ENCODE data around the gene TULP4. TPM values are rescaled to one million over a fixed set of nuclear protein-coding genes. Genes with fewer than 3 reads are reported as not detected.
"Not testable (repeated sequence)": the region's sequence is repeated elsewhere in the genome, so short reads cannot be mapped to it uniquely, and the experiment has no call there.

Gene TULP4
- total RNA-seq, 2 donors from 2014 or later: 61.9 to 72.0 TPM

DNA sequence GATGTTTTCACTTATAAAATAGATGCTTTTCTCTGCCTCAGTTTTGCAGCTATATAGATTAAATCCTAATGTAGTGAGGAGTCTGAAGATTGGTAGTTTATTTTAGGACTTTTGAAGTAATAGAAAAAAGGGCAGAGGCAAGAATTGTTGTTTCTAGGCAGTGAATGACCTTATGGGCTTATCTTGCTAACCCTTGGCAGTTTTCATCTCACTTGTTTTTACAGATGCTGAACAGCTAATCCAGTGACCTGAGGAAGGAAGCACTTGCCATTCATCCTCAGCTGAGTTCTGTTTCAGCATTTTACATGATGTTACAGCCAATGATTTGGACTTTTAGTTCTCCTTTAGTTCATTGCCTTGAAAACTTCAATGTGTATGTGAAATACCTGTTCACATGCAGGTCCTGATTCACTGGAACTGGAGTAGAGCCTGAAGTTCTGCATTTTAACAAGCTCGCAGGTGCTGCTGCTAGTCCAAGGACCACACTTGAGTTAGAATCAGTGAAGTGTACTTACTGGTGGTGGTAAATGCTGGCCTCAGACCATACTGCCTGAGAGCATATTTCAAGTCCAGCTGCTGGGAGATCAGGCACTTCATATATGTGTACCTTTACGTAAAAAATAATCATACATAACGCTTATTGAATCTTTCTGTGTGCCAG is 86.9 kb downstream of the TULP4 start:
- ATAC-seq: no peak
- Mint-ChIP-seq H3K4me3 (no peak overlapping the region), H3K27ac (no peak overlapping the region), H3K36me3 (ENCODE audit: low read depth) (peaks cover 5% of the 10 kb centered on the region), H3K27me3 (no peaks in the 10 kb centered on the region), H3K4me1 (peaks cover 20% of the 10 kb centered on the region)
- no peak for DNase-seq
- H3K9me3 ChIP-seq (ENCODE audit: control insufficient read depth, low read length, poor library complexity, severe bottlenecking): no peaks in the 10 kb centered on the region

DNA sequence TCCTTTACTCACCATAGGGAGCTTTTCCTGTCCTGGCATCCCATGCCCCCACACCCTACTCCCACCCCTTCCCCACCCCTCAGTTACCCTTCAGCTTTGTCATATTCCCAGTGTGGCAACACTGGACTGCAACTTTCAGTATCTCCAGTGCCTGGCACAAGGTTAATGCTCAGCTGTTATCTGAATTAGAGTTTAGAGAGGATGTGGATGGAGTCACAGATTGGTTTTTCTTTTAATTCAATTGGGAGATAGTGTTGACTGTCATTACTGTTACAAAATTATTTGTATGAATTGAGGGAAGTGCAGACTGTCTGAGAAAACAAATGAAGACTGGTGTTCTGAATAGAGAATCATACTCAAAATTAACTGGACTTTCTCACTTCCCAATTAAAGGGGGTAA is 89.9 kb downstream of the TULP4 start:
- no peaks in the 10 kb centered on the region for H3K27me3 Mint-ChIP-seq
- no peak for ATAC-seq
- H3K4me3 Mint-ChIP-seq: no peak overlapping the region
- no peak overlapping the region for H3K27ac Mint-ChIP-seq
- no peaks in the 10 kb centered on the region for H3K9me3 ChIP-seq (ENCODE audit: control insufficient read depth, low read length, poor library complexity, severe bottlenecking)
- H3K4me1 Mint-ChIP-seq: peaks cover 9% of the 10 kb centered on the region
- DNase-seq: no peak
- peaks cover 2% of the 10 kb centered on the region for H3K36me3 Mint-ChIP-seq (ENCODE audit: low read depth)

DNA sequence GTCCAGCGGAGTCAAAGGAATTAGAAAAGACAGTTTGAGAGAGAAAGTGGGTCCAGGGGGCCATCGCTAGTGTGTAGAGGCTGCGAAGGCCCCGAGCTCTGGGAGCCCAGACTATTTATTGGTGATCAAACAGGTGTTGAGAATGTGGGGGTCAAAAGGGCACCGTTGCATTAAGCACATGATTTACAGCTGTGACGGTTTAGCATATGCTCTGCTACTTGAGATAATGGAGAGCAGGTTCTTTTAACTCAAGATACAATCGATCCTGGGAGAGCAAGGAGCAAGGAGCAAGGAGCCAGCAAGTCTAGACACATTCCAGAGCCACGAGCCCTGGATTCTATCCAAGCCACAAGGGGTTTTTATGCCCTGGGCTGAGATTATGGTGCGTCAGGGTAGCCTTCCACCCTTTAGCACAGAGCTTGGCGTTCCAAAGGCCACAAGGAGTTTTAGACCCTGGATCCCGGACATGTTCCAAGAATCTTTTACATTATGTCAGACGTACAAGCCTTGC is 93.1 kb downstream of the TULP4 start:
- not testable (repeated sequence) for ATAC-seq; H3K4me3 Mint-ChIP-seq; H3K9me3 ChIP-seq (ENCODE audit: control insufficient read depth, low read length, poor library complexity, severe bottlenecking); DNase-seq; H3K27me3 Mint-ChIP-seq; H3K27ac Mint-ChIP-seq; H3K36me3 Mint-ChIP-seq (ENCODE audit: low read depth)
- peaks cover 18% of the 10 kb centered on the region for H3K4me1 Mint-ChIP-seq

DNA sequence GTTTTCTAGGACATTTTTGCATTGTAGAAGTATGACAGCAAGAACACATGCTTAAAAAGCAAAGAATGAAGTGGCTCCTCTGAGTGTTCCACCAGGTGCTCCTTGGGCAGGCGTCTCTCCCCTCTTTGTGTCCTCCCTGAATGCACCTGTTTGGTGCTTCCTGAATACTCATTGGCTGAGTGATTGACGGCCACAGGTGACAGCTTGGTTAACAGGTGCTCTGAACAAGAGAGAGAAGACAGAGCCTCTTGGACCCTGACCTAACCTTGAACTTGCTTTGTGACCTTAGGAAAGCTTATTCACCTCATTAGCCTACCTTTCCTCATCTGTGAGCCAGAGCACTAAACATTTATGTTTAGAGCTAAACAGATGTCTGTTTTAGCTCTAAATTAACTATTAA is 93.7 kb downstream of the TULP4 start:
- no peak for ATAC-seq
- DNase-seq: no peak
- Mint-ChIP-seq H3K36me3 (ENCODE audit: low read depth) (peaks cover 2% of the 10 kb centered on the region), H3K27me3 (no peaks in the 10 kb centered on the region), H3K4me1 (peaks cover 18% of the 10 kb centered on the region), H3K27ac (no peak overlapping the region), H3K4me3 (no peak overlapping the region)
- no peaks in the 10 kb centered on the region for H3K9me3 ChIP-seq (ENCODE audit: control insufficient read depth, low read length, poor library complexity, severe bottlenecking)

DNA sequence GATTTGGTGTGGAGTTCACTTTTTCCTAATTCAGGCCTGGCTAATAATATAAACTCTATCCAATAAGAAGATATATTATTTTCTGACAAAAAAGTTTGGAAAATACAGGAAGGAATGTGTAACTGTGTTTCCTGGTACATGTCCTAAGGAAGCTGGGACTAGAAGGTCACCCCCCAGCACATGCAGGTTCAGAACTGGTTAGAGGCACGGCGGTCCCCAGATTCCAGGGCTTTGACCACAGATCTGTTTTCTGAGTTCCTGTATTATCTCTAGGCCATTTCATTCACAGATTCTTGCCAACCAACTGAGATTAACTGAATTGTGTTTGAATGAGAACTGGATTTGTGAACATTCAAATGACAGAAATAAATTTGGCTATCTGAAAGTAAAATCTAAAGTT is 94.5 kb downstream of the TULP4 start:
- Mint-ChIP-seq H3K4me3 (no peak overlapping the region), H3K4me1 (peaks cover 16% of the 10 kb centered on the region), H3K27me3 (no peaks in the 10 kb centered on the region), H3K27ac (no peak overlapping the region), H3K36me3 (ENCODE audit: low read depth) (peaks cover 2% of the 10 kb centered on the region)
- ATAC-seq (no peak), DNase-seq (no peak)
- no peaks in the 10 kb centered on the region for H3K9me3 ChIP-seq (ENCODE audit: control insufficient read depth, low read length, poor library complexity, severe bottlenecking)

DNA sequence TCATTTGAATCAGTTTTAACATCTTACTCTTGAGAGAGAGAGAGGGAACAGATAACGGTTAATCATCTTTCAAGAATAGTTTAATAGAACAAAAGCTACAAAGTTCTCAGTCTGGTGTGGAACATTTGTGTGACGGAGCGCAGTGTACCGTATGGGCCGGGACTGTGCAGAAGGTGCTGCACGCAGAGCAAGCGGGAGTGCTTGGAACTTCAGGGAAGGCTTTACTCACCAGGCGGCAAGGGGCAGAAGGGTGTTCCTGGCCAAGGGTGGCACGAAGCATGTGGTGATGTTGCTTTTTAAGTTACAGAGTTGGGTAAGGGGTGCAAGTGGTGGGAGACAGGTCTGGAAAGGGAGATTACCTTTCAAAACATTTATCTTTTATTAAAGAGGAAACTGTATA is 95.7 kb downstream of the TULP4 start:
- Mint-ChIP-seq H3K4me1 (peaks cover 16% of the 10 kb centered on the region), H3K36me3 (ENCODE audit: low read depth) (peaks cover 5% of the 10 kb centered on the region), H3K27me3 (no peaks in the 10 kb centered on the region), H3K4me3 (no peak overlapping the region), H3K27ac (no peak overlapping the region)
- ATAC-seq (no peak), DNase-seq (no peak)
- H3K9me3 ChIP-seq (ENCODE audit: control insufficient read depth, low read length, poor library complexity, severe bottlenecking): no peaks in the 10 kb centered on the region

DNA sequence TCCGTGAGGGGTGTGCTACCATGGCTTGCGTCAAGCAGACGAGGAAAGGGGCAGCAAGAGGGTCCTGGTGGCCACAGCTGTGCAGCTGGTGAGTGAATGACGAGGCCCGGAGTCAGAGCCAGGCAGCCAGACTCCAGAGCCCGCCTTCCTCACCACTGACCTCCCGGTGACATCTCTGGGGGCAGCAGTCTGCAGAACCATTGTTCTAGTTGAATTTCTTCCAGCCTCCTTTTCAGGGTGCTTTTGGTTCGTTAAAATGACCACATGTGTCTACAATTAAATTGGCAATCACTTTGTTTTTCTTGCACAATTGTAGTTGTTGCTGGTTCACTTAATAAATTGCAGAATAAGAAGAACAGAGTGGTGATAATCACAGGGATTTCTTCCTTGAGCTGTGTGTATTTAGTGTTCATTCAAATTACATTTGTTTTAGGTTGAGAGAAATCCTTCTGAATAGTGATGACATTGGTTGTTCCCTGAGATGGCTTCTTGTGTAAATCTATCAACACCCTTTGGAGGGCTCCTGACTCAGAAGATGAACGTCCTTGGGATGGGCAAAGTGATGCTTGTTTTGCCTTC is 96.4 kb downstream of the TULP4 start:
- Mint-ChIP-seq H3K36me3 (ENCODE audit: low read depth) (peaks cover 5% of the 10 kb centered on the region), H3K27me3 (no peaks in the 10 kb centered on the region), H3K4me3 (no peak overlapping the region), H3K4me1 (peaks cover 16% of the 10 kb centered on the region), H3K27ac (no peak overlapping the region)
- no peaks in the 10 kb centered on the region for H3K9me3 ChIP-seq (ENCODE audit: control insufficient read depth, low read length, poor library complexity, severe bottlenecking)
- ATAC-seq: no peak
- DNase-seq: no peak

DNA sequence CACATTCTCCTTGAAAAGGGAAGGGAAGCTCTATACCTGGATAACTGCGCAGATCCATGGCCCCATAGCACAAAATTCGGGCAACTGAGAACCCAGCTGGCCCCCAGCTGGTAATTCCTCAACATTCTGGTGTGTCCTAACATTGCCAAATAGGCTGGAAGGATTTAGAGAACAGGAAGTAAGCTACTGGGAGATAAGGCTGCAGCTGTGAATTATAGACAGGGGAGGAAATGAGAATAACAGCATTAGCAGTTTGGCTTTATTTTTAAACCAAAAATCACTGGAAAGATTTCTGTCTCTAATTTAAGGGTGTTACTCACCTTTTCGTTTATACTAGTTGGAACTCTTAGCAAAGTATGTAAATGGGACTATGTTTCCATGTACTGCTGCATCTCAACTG is 97.2 kb downstream of the TULP4 start:
- Mint-ChIP-seq H3K27me3 (no peaks in the 10 kb centered on the region), H3K27ac (peak overlapping the region; percentile 6), H3K4me3 (no peak overlapping the region), H3K4me1 (peaks cover 16% of the 10 kb centered on the region), H3K36me3 (ENCODE audit: low read depth) (peaks cover 5% of the 10 kb centered on the region)
- no peaks in the 10 kb centered on the region for H3K9me3 ChIP-seq (ENCODE audit: control insufficient read depth, low read length, poor library complexity, severe bottlenecking)
- no peak for DNase-seq
- ATAC-seq: no peak

DNA sequence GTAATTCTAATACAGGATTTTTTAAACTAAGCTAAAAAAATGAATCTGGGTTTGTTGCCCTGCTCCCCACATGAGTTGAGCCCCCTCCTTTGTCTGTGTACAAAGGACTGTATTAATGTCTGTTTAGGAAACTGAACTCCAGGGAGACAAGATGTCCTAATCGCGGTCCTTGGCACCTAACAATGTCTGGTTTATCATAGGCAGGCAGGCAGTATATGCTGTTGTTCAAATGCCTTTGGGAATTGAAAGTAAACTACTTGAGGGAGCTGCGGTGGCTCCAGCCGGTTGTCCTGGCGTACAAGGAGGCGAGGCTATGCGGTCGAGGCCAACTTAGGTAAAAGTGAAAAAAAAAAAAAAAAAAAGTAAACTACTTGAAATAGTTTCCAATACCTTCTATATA is 98.5 kb downstream of the TULP4 start:
- no peak overlapping the region for H3K27ac Mint-ChIP-seq
- ATAC-seq: no peak
- H3K9me3 ChIP-seq (ENCODE audit: control insufficient read depth, low read length, poor library complexity, severe bottlenecking): no peaks in the 10 kb centered on the region
- no peak for DNase-seq
- H3K4me3 Mint-ChIP-seq: no peak overlapping the region
- no peaks in the 10 kb centered on the region for H3K27me3 Mint-ChIP-seq
- peaks cover 16% of the 10 kb centered on the region for H3K4me1 Mint-ChIP-seq
- peaks cover 3% of the 10 kb centered on the region for H3K36me3 Mint-ChIP-seq (ENCODE audit: low read depth)

DNA sequence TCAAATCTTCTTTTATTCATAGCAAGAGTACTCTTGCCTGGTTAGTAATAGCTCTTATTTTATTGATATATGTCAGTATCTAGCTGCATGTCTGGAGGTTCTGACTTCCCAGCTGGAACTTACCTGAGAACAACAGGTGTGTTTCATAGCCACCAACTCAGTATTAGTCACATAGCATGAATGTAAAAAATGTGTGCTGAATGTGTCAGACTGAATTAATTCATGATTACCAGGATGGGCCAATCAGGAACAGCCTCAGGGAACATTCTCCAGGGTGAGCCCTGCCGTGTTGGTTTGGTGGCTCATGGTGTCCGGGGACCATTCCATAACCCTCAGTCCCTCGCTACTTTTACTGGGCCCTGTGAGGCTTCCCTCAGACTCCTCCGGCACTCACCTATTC is 99.7 kb downstream of the TULP4 start:
- no peaks in the 10 kb centered on the region for H3K9me3 ChIP-seq (ENCODE audit: control insufficient read depth, low read length, poor library complexity, severe bottlenecking)
- Mint-ChIP-seq H3K27me3 (no peaks in the 10 kb centered on the region), H3K4me1 (peaks cover 16% of the 10 kb centered on the region), H3K27ac (no peak overlapping the region), H3K36me3 (ENCODE audit: low read depth) (peaks cover 4% of the 10 kb centered on the region), H3K4me3 (no peak overlapping the region)
- ATAC-seq: no peak
- DNase-seq: no peak

DNA sequence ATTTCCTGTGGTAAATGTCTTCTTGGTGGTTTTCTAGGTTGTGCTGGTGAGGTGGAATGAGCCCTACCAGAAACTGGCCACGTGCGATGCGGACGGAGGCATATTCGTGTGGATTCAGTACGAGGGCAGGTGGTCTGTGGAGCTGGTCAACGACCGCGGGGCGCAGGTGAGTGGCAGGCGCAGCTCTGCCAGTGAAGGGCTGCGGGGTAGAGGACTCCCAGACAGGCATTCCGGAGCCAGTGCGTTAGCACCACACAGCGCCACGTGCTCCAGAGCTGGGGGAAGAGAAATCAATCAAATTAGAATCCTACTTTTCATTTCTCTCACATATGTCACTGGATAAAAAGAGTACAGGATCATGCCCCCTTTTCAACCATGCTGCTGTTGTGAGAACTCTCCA is 100.8 kb downstream of the TULP4 start:
- peaks cover 9% of the 10 kb centered on the region for H3K4me1 Mint-ChIP-seq
- H3K36me3 Mint-ChIP-seq (ENCODE audit: low read depth): peaks cover 8% of the 10 kb centered on the region
- no peaks in the 10 kb centered on the region for H3K27me3 Mint-ChIP-seq
- H3K9me3 ChIP-seq (ENCODE audit: control insufficient read depth, low read length, poor library complexity, severe bottlenecking): no peaks in the 10 kb centered on the region
- ATAC-seq: no peak
- H3K27ac Mint-ChIP-seq: no peak overlapping the region
- H3K4me3 Mint-ChIP-seq: no peak overlapping the region
- no peak for DNase-seq

DNA sequence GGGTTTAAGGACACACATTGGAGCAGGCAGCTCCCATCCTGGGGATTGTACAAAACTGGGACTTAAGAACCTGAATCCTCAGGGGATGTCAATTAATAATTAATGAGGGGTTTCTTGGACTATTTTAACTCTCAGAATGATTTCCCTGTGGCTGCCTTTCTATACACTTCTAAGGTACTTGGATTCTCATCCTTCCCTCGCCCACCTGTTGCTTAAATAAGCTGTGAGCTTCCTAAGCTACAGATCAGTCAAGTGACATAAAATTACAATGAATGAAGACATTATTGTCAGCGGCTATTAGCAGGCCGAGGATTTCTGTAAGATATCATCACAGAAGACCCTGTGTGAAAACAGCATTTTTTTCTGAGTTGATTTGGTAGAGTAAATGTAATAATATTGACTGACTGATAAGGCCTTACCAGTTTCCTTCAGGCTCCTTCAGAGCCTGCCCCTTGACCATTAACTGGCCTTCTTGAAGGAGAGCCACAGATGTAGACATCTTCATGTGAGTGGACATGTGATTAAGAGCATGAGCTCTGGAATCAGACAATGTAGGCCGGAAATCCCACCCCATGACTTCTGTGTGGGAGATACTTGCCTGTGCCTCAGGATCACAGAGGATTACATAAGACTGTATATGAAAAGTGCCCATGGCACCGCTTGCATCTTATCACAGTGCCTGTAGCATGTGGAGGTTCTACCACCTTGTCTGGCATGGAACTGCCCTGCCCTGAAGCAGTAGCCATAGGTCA is 101.7 kb downstream of the TULP4 start:
- Mint-ChIP-seq H3K27me3 (no peaks in the 10 kb centered on the region), H3K4me3 (no peak overlapping the region), H3K4me1 (peaks cover 5% of the 10 kb centered on the region), H3K27ac (no peak overlapping the region), H3K36me3 (ENCODE audit: low read depth) (peaks cover 8% of the 10 kb centered on the region)
- no peaks in the 10 kb centered on the region for H3K9me3 ChIP-seq (ENCODE audit: control insufficient read depth, low read length, poor library complexity, severe bottlenecking)
- ATAC-seq (no peak), DNase-seq (no peak)

DNA sequence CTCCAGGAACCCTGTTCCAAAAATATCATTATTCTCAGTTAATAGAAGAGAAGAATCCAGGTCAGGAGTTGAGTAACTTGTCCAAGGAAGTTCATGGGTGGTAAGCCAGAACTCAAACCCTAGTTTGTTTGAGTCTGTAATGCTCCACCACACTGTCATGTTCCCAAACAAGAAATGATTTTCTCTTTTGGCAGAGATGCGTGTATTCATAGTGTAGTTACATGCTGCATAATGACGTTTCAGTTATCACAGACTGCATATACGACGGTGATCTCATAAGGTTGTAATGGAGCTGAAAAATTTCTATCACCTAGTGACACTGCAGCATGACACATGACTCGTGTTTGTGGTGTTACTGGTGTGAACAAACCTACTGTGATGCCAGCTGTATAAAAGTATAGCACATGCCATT is 102.6 kb downstream of the TULP4 start:
- H3K4me1 Mint-ChIP-seq: no peaks in the 10 kb centered on the region
- no peak overlapping the region for H3K4me3 Mint-ChIP-seq
- H3K27ac Mint-ChIP-seq: no peak overlapping the region
- DNase-seq (no peak), ATAC-seq (no peak)
- no peaks in the 10 kb centered on the region for H3K9me3 ChIP-seq (ENCODE audit: control insufficient read depth, low read length, poor library complexity, severe bottlenecking)
- H3K27me3 Mint-ChIP-seq: no peaks in the 10 kb centered on the region
- peaks cover 8% of the 10 kb centered on the region for H3K36me3 Mint-ChIP-seq (ENCODE audit: low read depth)

Measured in T-helper 17 cell (primary cell).